HG03575 (cell line): ENCODE measurements around the gene PLEKHG4B.
"Not testable (repeated sequence)": the region's sequence is repeated elsewhere in the genome, so short reads cannot be mapped to it uniquely, and the experiment has no call there.

Source experiments
- ATAC-seq: cut with Tn5 transposase; IDR thresholded peaks from one replicate; pipeline ENCODE4 v1.9.1; 2021; ENCODE audit not compliant: unreplicated experiment, insufficient number of reproducible peaks, low FRiP score; ENCODE audit errors: extremely low read depth

PLEKHG4B gene

GRCh38 chr5:190366-191035 lies 98.5 kb downstream of the PLEKHG4B start:
- ATAC-seq = no peak

- no peak for ATAC-seq
Observed at GRCh38 chr5:191036-191948, 99.3 kb downstream of the PLEKHG4B start, which contains the start of gene LRRC14B. Gene LRRC14B, plus strand, starts transcription at chr5:191495. Its CDS starts 44 bp downstream, at chr5:191539.

GRCh38 chr5:191949-192690 lies 100.2 kb downstream of the PLEKHG4B start:
- no peak for ATAC-seq

- ATAC-seq = no peak
Observed at GRCh38 chr5:192691-192969, 100.7 kb downstream of the PLEKHG4B start.

GRCh38 chr5:192970-193831 lies 101.2 kb downstream of the PLEKHG4B start:
- ATAC-seq = no peak

- no peak for ATAC-seq
Observed at GRCh38 chr5:194102-194501, 102.1 kb downstream of the PLEKHG4B start.

GRCh38 chr5:194603-195209 lies 102.7 kb downstream of the PLEKHG4B start:
- no peak for ATAC-seq

- no peak for ATAC-seq
Observed at GRCh38 chr5:195401-196160, 103.6 kb downstream of the PLEKHG4B start.

GRCh38 chr5:196350-196749 lies 104.4 kb downstream of the PLEKHG4B start:
- no peak for ATAC-seq

- not testable (repeated sequence) for ATAC-seq
Observed at GRCh38 chr5:197031-197430, 105.1 kb downstream of the PLEKHG4B start.

- no peak for ATAC-seq
Observed at GRCh38 chr5:197892-198489, 106.0 kb downstream of the PLEKHG4B start.

GRCh38 chr5:198516-199196 lies 106.7 kb downstream of the PLEKHG4B start:
- ATAC-seq = no peak

- no peak for ATAC-seq
Observed at GRCh38 chr5:199197-199949, 107.4 kb downstream of the PLEKHG4B start.

- ATAC-seq = no peak
Observed at GRCh38 chr5:199950-200645, 108.1 kb downstream of the PLEKHG4B start.

GRCh38 chr5:200985-201384 lies 109.0 kb downstream of the PLEKHG4B start:
- ATAC-seq = no peak

- ATAC-seq = no peak
Observed at GRCh38 chr5:201672-202071, 109.7 kb downstream of the PLEKHG4B start.
